Body of pancreas (tissue), 4 donors: Measurements from ENCODE around the gene AGAP3.

Source experiments
- CTCF ChIP-seq, 7 experiments: fragments of 450-650 bp in 4 of 7; fragments of 200-600 bp in 3 of 7; sonication (generic) in 3 of 7; IDR thresholded peaks; one replicate each; pipeline ENCODE4 v1.5.1; 2016 to 2019; ENCODE audit warnings: antibody characterized with exemption in 7 of 7
- POLR2A ChIP-seq, 3 donors: fragments of 450-650 bp; IDR thresholded peaks; one replicate each; pipeline ENCODE4 v1.6.1; 2016; ENCODE audit warnings: antibody characterized with exemption in 3 of 3, mild to moderate bottlenecking in 2 of 3

- no peak for TF ChIP-seq CTCF (IDR thresholded peaks at IDR 0.05)
- no peak for TF ChIP-seq POLR2A (IDR thresholded peaks at IDR 0.05)
These were observed 47.1 kb upstream of the AGAP3 start for GRCh38 chr7:151038951-151039849.
